SW480 (cell line): ENCODE measurements around the gene RASSF3.
"Not testable (repeated sequence)": the region's sequence is repeated elsewhere in the genome, so short reads cannot be mapped to it uniquely, and the experiment has no call there.

Experiments
- DNase-seq: peaks from one replicate; pipeline ENCODE4 v3.0.0-alpha.2; 2016; ENCODE audit warnings: low spot score

The RASSF3 gene

DNA sequence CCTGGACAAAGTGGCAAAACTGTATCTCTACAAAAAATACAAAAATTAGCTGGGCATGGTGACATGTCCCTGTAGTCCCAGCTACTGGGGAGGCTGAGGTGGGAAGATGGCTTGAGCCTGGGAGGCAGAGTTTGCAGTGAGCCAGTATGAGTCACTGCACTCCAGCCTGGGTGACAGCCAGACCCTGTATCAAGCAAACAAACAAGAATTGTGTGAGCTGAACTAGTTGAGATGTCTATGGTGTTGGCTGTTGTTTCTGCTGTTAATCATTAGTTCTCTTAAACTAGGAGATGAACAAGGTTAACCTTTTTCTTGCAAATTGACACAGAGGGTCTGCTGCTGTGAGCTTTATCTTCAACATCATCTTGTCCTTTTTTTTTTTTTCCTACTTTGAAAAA, 23.6 kb downstream of the RASSF3 start:
- DNase-seq = peak; percentile 17

DNA sequence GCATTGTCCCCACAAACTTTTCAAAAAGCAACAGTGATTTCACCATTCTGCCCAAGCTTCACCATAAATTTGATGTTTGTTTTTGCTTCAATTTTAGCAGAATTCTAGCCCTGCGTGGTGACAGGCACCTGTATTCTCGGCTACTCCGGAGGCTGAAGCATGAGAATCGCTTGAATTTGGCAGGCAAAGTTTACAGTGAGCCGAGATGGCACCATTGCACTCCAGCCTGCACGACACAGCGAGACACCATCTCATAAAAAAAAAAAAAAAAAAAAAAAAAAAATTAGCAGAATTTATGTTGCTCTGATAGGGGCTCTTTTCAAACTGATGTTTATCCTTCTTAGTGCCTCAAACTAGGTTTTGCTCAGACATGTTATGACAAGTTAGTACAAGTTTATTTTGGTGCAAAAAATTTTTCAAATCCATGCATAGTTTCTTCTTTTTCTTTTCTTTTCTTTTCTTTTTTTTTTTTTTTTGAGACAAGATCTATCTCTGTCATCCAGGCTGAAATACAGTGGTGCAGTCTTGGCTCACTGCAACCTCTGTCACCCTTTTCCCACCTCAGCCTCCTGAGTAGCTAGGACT, 24.3 kb downstream of the RASSF3 start:
- DNase-seq = no peak

DNA sequence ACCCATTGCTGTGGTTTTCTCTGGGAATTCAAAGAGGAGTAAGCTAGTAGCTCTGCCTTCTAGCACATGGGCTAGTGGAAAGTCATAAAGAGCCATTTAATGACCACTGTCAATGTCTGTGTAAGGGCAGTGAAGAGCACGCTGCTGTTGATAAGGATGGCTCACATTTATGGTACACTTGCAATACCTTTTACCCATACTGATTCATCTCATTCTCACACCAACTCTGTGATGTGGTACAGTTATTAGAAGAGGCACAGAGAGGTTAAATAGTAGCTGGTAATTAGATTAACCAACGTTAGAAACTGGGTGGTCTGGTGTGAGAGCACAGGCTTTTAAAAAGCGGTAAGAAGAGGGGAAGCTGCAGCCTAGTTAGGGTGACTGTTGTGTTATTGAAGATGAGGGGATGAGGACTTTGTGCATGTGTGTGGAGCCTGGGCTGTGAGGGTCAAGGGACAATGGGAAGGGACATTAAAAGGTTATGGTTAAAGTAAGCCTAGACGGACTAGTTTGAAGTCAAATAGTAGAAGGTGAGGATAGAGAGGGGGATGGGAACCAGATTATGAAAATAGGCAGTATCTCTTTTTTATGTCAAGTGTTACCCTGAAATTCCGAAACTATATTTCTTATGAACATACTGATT, 25.2 kb downstream of the RASSF3 start:
- peak; percentile 58 for DNase-seq

DNA sequence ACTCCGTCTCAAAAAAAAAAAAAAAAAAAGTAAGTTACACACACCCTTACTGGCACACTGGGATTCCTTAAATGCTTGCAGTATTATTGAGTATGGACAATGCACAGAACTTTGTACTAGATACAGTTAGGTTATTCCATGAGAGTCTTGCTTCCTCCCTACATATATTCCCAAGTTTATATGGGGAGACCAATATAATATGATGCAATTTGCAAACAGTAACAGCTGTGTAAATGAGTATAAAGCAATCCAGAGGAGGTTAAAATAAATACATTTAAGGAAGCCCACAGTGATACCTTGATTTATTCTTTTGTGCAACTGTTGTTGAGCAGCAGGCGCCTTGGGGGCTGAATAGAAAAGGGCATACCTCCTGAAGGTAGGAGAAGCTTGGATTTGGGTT, 26.6 kb downstream of the RASSF3 start:
- DNase-seq = no peak

DNA sequence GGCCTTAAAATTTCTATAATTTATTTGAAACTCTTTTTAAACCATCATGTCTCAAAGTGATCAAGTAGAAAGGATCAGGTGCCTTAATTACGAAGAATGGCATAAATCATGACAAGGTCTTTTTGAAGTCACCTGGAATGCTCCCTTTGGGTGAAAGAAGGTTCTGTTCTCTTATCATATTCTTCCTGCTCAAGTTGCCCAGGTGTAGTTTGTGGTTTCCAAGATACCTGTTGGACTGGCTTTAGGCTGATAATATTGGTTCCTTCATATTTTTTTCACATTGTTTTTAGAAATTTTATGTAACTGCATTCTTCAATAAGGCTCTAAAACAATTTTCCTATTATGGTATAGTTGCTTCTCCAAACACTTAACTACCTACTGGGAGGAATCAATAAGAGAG, 29.2 kb downstream of the RASSF3 start:
- DNase-seq = no peak

DNA sequence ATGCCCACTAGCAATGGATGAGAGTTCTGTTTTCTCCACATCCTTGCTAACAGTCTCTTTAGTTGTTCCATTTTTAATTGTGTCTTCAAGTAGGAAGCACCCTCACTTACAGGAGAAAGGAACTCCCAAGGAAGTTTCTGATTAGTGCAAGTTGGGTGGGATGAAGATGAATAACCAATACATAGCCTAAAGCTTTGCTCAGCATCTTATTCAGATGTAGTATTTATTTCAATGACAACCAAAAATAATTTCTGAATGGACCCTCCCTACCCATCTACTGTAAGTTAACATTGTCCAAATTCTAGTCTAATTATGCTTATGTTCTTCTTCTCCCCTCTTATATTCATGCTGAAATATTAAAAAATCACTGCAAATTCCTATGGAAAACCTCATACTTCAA, 36.0 kb downstream of the RASSF3 start:
- no peak for DNase-seq

DNA sequence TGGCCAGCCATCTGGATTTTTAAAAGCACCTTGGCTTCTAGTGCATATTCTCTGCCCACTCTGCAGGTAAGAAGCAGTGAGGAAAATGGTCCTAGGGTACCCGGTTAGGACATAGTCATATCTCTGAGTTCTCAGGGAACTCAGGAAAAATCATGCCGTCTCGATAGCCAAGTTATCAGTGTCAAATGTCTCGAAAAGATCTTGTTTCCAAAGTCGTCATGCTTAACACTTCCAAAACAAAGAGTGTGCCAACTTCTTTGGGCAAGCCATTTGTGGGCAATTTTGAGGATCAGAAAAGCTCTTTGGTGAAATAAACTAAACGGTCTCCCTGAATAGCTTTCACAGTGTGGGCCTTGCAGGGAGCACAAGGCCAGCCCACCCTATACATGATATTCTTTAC, 39.2 kb downstream of the RASSF3 start:
- DNase-seq = no peak

DNA sequence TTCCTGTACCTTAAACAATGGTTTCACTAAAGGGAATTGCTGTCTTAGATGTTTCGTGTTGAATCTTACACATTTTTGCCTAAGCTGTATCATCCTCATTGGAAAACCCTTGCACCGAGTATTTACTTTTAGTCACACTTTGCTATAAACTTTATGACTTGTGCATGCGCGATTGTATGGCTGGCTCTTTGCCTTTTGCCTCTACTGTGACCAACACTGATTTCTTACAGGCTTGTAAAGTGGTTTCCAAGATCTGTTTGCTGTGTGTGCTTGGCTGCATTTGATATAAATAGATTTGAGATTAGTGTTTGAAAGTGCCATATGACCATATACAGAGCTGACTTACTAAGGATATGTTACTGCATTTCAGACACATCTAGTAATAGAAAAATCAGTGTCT, 40.5 kb downstream of the RASSF3 start:
- no peak for DNase-seq

DNA sequence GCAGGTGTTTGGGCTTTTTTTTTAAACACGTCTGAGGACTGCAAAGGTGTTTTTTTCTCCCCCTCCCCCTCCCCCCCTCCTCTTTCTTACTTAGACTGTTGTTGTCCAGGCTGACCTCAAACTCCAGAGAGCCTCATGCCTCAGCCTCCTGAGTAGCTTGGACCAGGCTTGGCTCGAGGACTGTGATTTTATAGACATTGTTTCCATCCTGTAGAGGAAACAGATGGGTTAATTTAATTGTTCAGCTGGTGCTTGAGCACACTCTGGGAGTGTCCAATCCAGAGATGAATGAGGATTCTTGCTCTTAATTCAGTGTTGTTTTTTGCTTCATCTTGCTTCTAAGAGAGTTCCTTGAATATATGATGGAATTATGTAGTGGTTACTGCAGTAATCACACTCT, 42.1 kb downstream of the RASSF3 start:
- DNase-seq = no peak

DNA sequence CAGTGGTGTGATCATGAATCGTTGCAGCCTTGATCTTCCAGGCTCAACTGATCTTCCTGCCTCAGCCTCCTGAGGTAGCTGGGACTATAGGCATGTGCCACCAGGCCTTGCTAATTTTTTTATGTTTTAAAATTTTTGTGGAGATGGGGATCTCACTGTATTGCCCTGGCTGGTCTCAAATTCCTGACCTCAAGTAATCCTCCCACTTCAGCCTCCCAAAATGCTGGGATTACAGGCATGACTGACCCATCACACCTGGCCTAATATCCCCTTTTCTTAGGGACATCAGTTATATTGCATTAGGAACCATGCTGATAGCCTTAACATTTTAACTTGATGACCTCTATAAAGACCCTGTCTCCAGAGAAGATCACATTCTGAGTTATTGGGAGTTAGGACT, 42.8 kb downstream of the RASSF3 start:
- DNase-seq = no peak

DNA sequence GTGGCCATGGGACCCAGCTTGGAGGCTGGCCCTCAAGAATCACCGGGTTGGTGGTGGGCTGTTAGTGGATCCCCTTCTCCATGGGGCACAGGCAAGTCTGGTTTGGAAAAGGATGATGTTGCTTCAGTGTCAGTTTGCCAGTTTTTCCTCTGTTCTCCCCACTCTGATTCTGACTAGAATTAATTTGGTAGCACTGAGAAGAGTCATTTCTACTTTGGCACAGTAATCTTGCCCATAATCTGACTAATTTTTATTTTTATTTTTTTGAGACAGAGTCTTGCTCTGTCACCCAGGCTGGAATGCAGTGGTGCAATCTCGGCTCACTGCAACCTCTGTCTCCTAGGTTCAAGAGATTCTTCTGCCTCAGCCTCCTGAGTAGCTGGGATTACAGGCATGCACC, 43.6 kb downstream of the RASSF3 start:
- not testable (repeated sequence) for DNase-seq

DNA sequence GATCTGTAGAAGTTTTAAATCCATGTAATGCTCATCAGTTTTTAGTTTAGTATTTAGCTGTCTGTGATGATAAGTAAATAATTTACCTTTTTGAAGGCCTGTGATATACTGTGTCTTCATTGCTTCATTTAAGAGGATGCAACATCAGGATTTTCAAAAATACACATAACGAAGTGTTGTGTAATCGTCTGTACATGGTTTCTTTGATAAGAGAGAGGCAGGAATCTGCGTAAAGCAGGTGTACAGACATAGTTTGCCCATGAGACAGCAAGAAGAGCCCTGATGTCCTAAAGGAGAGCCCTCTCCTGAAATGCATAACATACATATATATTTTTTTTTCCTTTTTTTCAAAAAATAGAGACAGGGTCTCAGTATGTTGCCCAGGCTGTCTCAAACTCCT, 44.8 kb downstream of the RASSF3 start:
- DNase-seq = no peak

DNA sequence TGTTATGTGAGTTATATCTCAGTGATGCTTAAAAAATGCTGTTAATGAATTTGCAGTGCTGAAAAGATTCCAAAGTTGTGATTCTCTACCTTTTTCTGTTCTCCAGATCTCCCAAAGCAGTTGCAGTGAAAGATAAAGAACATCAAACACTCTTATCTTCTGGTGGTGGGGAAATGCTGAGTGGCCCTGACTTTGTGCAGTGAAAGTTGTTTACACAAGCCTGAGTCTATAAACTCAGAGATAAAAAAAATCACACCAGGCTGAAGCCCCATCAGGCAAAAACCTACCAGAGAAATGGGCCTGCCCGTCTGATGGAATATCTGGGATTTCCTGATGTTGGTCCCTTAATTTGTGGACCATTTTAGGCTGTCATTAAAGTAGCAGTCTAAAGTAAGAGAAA, 46.1 kb downstream of the RASSF3 start:
- no peak for DNase-seq

DNA sequence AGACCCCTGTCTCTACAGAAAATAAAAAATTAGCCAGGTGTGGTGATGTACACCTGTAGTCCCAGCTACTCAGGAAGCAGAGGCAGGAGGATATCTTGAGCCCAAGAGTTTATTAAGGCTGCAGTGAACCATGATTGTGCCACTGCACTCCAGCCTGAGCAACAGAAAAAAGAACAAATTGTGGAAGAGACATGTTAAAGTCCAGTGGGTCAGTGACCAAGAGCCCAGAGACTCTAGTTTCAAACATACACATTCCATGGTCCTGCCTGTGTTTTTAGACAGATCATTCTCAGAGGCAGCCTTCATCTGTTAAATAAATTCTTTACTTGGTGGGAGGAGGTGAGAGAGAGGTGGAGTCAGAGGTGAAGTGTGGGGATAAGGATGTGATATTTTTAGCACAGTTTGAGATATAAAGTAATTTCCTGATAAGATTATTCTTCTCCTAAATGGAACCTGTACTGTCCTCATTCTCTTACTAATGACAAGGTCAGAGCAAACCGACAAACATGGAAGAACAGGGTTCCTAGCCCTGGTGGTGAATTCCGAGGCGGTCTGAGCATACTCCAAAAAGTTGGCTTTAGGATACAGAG, 48.7 kb downstream of the RASSF3 start:
- no peak for DNase-seq

DNA sequence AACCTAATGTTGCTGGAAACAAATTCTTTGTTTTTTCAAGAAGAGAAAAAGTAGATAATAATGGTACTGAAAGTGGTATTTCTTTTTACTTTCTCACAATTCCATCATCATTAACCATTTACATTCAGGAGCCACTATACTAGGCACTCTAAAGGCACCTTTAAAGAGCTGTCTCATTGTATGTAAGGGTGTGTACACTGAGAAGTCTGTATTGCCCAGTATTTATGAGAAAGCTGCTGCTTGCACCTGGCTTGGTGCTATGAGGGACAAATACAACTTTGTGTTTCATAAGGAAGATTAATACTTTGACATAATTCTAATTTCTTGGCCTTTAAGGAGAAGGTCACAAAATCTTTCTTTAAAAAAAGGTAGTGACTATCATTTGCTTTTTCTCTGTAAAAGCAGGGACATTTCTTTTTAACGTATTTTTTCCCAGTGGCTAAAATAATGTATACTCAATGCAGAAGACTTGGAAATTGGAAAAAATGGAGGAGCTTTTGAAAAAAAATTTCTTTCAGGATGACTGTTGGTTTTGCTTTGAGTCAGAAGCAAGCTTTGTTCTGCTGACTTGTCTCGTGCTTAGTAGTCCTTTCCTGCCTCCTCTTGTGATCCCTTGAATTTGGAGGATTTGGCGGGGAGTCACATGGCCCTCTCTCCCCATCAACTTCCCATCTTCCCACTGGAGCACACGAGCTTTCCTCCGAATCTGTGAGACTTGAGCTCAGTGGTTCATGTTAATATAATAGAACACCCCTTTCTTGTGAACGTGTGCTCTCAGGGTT, 50.1 kb downstream of the RASSF3 start:
- no peak for DNase-seq

DNA sequence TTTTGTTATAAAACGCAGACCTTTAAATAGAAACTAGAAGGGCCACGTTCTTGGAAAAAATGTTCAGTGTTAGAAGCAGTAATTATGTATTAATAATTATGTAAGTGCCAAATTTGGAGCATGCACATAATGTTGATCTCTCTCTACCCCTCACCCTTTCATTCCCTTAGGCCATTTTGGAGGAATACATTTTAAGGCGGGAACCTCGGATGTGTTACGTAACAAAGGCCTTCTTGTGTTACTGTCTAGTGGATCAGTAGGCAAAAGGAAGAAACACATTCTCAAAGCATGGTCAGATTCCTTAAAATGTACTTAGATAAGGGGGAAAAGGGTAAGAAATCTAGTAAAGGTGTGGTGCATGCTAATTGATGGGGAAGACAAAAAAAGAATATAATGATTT, 52.7 kb downstream of the RASSF3 start:
- no peak for DNase-seq

DNA sequence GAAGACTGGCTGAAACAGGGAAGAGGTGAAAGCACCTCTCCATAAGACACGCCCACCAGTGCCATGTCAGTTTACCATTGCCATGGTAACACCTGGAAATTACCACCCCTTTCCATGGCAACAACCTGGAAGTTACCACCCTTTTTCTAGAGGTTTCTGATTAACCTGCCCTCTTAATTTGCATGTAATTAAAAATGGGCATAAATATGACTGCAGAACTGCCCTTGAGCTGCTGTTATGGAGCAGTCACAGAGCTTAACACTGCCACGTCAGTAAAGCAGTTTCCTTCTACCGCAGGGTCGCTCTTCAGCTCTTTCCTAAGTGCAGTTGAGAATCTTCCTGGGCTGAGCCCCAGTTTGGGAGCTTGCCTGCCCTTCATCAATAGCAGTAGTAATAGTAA, 55.2 kb downstream of the RASSF3 start:
- no peak for DNase-seq

DNA sequence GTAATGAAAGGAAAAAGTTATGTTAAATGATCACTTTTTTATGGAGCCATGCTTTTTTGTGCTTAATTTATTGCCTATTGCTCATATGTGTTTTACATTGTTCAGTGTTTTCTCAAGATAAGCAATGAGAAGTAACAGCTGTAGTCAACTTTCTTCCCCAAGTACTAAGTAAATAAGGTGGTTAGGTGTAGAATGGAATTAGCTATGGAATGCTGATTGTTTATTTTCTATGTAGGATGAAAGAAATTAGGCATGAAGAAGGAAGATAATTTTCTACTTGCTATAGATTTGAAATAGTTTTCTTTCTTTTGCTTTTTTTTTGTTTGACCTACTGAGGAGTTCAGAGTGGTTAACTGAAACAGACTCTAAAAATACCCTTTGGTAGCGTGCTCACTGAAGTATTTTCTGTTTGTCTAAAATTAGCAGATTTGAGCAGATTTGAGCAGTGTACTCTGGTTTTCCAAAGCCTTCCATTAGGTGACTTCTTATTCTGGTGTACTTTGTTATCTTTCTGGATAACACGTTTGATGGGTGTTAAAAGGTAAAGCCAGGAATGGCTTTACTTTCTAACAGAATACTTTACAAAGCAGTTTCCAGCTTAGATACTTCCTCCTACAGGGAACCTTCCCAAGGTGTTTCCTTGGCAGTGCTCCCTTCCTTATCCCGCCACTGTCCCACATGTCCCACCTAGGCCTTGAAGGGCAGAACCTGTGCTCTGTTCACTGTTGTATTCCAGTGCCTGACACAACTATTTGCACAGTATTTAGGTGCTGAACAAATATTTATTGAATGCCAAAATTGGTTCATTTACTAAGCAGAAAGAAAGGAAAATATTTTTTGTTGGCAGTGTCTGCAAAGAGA, 56.0 kb downstream of the RASSF3 start:
- no peak for DNase-seq

DNA sequence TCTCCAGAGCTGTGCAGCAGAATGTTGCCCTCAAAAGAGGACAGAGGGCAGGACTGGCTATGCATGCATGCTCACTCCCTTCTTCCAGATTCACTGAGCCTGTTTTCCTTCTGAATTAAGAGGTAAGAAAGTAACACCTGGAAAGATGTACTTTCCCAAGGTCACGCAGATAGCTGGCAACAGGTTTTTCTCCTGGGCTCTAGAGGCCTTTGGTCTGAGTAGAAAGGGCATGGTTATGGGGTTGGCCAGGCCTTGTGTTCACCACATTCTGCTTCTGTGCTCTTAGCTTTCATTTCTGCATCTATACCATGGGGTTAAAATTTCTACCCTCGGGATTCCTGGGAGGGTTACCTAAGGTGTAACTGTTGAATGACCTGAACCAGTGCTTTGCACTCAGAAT, 57.5 kb downstream of the RASSF3 start:
- no peak for DNase-seq

DNA sequence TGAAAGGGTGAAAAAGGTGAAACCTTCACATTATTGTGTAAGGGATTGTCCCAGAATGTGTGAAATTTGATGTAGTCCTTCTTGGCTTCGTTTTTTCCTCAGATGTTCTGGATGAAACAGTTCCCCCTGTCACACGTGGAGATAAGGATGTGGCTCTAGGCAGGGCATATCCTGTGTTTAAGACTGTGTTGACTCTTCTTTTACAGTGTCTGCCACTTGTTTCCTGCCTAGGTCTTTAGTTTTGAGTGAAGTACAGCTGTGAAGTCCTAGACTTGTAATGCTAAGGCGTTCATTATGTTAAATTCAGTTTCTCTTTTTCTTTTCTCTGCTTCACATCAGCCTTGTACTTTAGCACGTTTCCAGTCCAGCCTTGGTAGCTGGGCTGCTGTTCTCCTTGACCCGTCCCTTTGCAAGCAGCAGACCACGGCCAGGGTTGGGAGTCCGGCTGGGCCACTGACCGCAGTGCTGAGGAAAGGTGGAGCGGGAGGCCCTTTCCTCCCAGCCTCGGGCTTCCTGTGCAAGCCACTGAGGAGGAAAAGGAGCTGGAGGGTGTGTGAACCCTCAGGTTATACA, 59.1 kb downstream of the RASSF3 start:
- peak; percentile 35 for DNase-seq

DNA sequence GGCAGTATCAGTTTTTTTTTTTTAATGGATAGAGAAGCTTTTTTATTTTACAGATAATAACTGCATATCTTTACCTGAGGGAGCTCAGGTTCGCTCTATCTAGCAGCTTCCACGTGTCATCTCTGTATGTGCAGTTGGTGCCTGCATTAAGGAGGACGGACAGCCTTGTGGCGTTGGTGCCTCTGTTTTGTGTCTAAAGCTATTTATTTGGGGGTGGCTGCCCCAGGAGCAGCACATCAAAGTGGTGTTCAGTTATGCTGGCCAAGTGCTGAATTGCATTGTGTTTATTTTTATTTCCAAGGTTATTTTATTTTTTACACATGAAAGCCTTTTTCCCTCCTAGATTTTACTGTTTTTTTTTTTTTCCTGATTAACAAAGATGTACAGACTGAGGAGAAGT, 59.7 kb downstream of the RASSF3 start:
- peak; percentile 13 for DNase-seq
